ENCODE results near the gene ABHD11.

DNA sequence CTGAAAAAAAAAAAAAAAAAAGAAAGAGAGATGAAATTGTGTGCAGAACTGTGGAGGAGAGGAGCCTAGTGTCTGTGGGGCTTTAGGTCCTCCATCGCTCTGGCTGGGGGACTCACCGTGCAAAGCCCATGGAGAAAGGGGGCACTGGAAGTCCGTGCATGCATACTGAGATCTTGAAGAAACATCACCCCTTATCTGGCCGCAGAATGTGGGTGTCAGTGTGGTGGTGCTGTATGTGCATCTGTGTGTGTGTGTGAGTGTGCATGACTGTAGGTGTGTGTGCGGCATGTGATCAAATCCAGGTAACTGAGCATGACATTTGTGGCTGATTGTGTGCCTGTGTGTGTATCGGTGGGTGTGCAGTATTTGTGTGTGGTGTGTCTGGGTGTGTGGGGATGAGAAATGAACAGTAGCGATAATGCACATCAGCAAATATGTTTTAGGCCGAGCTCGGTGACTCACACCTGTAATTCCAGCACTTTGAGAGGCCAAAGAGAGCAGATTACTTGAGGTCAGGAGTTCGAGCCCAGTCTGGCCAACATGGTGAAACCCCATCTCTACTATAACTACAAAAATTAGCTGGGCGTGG lies 40.3 kb upstream of the ABHD11 start:
- TF ChIP-seq, protein P1, sequence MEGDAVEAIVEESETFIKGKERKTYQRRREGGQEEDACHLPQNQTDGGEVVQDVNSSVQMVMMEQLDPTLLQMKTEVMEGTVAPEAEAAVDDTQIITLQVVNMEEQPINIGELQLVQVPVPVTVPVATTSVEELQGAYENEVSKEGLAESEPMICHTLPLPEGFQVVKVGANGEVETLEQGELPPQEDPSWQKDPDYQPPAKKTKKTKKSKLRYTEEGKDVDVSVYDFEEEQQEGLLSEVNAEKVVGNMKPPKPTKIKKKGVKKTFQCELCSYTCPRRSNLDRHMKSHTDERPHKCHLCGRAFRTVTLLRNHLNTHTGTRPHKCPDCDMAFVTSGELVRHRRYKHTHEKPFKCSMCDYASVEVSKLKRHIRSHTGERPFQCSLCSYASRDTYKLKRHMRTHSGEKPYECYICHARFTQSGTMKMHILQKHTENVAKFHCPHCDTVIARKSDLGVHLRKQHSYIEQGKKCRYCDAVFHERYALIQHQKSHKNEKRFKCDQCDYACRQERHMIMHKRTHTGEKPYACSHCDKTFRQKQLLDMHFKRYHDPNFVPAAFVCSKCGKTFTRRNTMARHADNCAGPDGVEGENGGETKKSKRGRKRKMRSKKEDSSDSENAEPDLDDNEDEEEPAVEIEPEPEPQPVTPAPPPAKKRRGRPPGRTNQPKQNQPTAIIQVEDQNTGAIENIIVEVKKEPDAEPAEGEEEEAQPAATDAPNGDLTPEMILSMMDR (IDR thresholded peaks at IDR 0.05) = no peak
- TF ChIP-seq POLR2A (IDR thresholded peaks at IDR 0.05) = no peak

Data from heart left ventricle (tissue), 13 donors.